Endometrial microvascular endothelial cells (primary cell): ENCODE results near the gene PRRT4. TPM values are rescaled to one million over a fixed set of nuclear protein-coding genes. Genes with fewer than 3 reads are reported as not detected.

Experiments
- in situ Hi-C: cut with HindIII; loops from 2 replicates; pipeline ENCODE4 v1.10.0; 2017; ENCODE audit warnings: low sequenced_read_pairs, low pct_unique_long_range_greater_than_20kb; ENCODE audit errors: inconsistent ontology term
- total RNA-seq: library from RNA; depleted of rRNA; stranded (reverse); fragments of >200 nt; gene quantifications from one replicate; pipeline ENCODE4 v1.2.3, GENCODE V29; 2015; ENCODE audit errors: inconsistent ontology term

The PRRT4 gene
- total RNA-seq, 1 donor from 2014 or later, result not detected

- in situ Hi-C loops, result no loop called here
Measured at GRCh38 chr7:128381161-128381821, 19.8 kb upstream of the PRRT4 start.

GRCh38 chr7:128380483-128381106 is 19.1 kb upstream of the PRRT4 start:
- in situ Hi-C loops, result no loop called here

DNA sequence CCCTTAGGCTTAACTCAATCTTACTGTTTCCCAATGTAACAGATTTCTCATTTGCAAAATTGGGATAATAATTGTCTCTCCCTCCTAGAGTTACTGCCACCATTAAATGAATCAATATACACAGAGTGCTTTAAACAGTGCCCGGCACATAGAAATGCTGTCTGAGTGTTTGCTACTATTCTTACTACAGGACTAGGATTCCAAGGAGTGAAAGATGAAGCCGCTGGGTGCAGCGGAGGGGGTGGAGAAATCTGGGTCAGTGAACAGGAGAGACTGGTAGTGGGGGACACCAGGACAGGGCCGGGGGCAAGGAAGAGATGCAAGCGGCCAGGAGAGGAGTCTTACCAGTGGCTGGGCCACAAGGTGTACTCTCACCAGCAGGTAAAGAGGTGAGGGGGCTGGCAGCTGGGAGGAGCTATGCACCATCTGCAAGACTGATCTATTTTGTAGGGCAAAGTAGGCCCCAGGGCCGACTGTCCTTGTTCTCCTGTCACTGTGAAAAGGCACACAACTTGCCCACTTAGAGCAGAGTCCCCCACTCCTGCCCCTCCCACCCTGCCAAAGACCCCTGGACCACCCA is 18.5 kb upstream of the PRRT4 start:
- in situ Hi-C loops, result no loop called here

GRCh38 chr7:128378637-128379036 is 17.1 kb upstream of the PRRT4 start:
- in situ Hi-C loops, result no loop called here

DNA sequence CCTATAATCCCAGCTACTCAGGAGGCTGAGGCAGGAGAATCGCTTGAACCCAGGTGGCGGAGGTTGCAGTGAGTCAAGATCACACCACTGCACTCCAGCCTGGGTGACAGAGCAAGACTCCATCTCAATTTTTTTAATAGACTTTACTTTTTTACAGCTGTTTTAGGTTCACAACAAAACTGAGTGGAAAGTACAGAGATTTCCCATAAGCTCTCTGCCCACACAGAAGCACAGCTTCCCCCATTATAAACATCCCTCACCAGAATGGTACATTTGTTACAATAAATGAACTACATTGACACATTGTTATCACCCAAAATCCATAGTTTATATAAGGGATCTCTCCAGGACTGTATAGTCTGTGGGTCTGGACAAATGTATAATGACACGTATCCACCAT is 14.6 kb upstream of the PRRT4 start:
- in situ Hi-C loops, result no loop called here

GRCh38 chr7:128374041-128374440 is 12.6 kb upstream of the PRRT4 start:
- in situ Hi-C loops, result no loop called here

GRCh38 chr7:128373606-128374005 is 12.1 kb upstream of the PRRT4 start:
- in situ Hi-C loops, result no loop called here

DNA sequence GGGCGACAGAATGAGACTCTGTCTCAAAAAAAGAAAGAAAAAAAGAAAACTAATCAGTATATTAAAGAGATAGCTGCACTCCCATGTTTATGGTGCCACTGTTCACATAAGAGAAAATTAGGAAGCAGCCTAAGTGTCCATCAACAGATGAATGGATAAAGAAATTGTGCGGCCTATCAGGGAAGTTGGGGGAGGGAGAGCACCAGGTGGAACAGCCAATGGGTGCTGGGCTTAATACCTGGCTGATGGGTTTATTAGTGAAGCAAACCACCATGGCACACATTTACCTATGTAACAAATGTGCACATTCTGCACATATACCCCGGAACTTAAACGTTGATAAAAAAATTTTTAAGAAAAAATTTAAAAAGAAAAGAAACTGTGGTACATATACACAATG is 9.0 kb upstream of the PRRT4 start:
- in situ Hi-C loops, result no loop called here

GRCh38 chr7:128366986-128367385 is 5.5 kb upstream of the PRRT4 start:
- in situ Hi-C loops, result no loop called here

DNA sequence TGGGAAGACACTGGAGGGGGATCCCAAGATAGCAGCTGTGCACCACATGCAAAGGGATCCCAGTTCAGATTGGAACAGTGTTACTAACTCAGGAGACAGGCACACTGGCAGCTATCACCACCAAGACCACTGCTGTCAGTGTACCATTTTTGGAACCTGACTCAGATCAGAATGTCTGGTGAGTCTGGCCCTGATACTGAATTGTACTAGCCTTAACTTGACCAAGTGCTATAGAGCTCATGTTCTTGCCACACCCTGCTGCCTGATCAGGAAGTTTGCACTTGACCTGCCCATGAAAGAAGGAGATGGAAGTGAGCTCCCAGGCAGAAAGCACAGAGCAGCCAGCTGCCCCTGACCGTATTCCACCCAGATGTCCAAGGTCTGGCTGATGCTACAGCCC is 4.8 kb upstream of the PRRT4 start:
- in situ Hi-C loops, result no loop called here

- in situ Hi-C loops, result no loop called here
Measured at GRCh38 chr7:128365432-128365831, 3.9 kb upstream of the PRRT4 start.

GRCh38 chr7:128364166-128364870 is 2.8 kb upstream of the PRRT4 start:
- in situ Hi-C loops, result no loop called here

DNA sequence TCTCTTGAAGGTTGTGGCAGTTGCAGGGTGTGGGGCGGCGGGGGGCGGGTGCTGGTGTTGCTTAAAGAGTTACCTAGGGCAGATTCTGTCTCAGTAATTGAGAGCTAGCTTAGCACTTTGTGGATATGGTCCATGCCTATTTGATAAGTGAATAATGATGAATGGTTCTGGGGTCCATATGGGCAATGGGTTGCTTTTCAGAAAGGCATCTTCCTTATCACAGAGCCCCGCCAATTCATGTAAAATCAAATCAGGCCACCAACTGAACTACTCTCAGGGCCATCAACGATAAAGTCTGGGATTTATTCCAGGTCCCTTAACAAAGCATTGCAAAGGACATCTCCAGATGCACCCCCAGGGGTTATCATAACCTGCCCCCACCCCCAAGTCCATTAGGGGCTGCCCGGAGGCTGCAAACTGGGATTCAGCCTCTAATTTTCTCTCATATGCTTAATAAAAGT is 1.8 kb upstream of the PRRT4 start:
- in situ Hi-C loops, result no loop called here

- in situ Hi-C loops, result no loop called here
Measured at GRCh38 chr7:128362670-128363069, 1.2 kb upstream of the PRRT4 start.

DNA sequence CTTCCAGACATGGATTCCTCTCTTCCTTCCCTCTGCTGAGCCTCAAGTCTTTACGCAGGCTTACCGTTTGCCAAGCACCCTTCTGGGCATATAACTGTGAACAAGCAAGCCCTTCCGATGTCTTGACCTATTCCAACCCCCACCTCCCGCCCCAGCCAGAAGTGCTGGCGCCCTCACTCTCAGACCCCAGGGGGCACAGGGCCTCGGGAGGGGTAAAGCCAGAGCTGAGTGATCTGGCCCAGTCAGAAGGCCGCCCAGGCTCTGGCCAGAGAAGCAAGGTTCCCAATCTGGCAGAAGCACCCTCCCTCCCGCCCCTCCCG is 1.2 kb downstream of the PRRT4 start:
- in situ Hi-C loops, result no loop called here

DNA sequence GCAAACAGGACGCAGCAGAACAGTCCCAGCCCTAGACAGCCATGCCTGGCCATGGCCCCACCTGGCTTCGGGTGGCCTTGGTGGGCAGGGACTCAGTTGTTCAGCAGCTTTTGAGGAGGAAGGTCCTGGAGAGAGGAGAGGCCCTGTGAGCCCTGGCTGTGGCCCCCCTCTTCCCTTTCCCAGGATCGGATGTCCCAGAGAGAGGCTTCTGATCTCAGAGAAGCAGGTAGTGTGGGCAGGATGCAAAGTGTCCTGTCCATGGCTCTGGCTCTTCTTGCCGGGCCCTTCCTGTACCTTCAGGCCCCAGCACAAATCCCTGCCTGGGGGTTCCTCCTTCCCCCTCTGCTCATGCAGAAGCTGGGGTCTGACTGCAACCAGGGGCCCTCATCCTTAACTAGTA is 1.6 kb downstream of the PRRT4 start:
- in situ Hi-C loops, result no loop called here

- in situ Hi-C loops, result no loop called here
Measured at GRCh38 chr7:128359336-128359735, 2.2 kb downstream of the PRRT4 start.

DNA sequence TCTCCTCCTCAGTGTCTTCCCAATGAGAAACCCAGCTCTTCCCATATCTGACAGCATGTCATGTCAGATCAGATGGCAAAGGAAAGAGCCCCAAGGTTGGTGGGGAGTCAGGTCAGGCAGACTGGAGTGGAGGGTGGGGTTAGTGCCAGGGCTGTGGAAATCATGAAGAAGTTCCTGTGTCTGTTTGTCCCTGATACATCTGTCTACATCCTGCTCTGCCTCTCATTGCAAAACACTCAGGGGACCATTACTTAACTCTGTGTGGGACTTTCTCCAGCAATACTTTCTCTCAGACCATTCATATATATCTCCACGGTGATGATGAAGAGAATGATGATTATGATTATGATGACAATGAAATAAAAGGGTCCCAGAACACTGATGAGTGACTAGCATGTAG is 3.3 kb downstream of the PRRT4 start:
- in situ Hi-C loops, result no loop called here

GRCh38 chr7:128357217-128357613 is 4.3 kb downstream of the PRRT4 start:
- in situ Hi-C loops, result no loop called here
